ENCODE data around the gene HMGCS2.

The HMGCS2 gene

GRCh38 chr1:119768778-119769177, at the start of gene HMGCS2:
Gene HMGCS2 (minus strand): TSS chr1:119768905. CDS start chr1:119768844, 61 bp downstream.
- DNase-seq = no peak

GRCh38 chr1:119818181-119818580, 49.5 kb upstream of the HMGCS2 start:
- no peak for DNase-seq

GRCh38 chr1:119816407-119816806, 47.7 kb upstream of the HMGCS2 start:
- no peak for DNase-seq

- DNase-seq = no peak
Measured at GRCh38 chr1:119815928-119816327, 47.2 kb upstream of the HMGCS2 start.

GRCh38 chr1:119815361-119815760, 46.7 kb upstream of the HMGCS2 start:
- no peak for DNase-seq

GRCh38 chr1:119814288-119814687, 45.6 kb upstream of the HMGCS2 start:
- no peak for DNase-seq

- DNase-seq = no peak
Measured at GRCh38 chr1:119811985-119812557, 43.4 kb upstream of the HMGCS2 start.

- DNase-seq = no peak
Measured at GRCh38 chr1:119811387-119811786, 42.7 kb upstream of the HMGCS2 start, which contains the start of gene REG4. Gene REG4 (minus strand): TSS chr1:119811460. CDS start chr1:119808769, 2,691 bp downstream.

GRCh38 chr1:119808972-119809550, 40.4 kb upstream of the HMGCS2 start:
- peak; percentile 72 to 79 for DNase-seq

GRCh38 chr1:119808491-119808890, 39.8 kb upstream of the HMGCS2 start:
- no peak for DNase-seq

GRCh38 chr1:119806489-119806888, 37.8 kb upstream of the HMGCS2 start:
- no peak for DNase-seq

- no peak for DNase-seq
Measured at GRCh38 chr1:119805746-119806145, 37.0 kb upstream of the HMGCS2 start.

- DNase-seq = no peak
Measured at GRCh38 chr1:119805247-119805646, 36.5 kb upstream of the HMGCS2 start.

GRCh38 chr1:119799599-119800177, 31.0 kb upstream of the HMGCS2 start:
- no peak for DNase-seq

- no peak for DNase-seq
Measured at GRCh38 chr1:119799003-119799402, 30.3 kb upstream of the HMGCS2 start.

- no peak for DNase-seq
Measured at GRCh38 chr1:119797606-119798005, 28.9 kb upstream of the HMGCS2 start.

GRCh38 chr1:119797162-119797561, 28.5 kb upstream of the HMGCS2 start:
- DNase-seq = no peak

GRCh38 chr1:119795261-119796200, 26.8 kb upstream of the HMGCS2 start:
- no peak for DNase-seq

- no peak for DNase-seq
Measured at GRCh38 chr1:119794876-119795240, 26.2 kb upstream of the HMGCS2 start.

GRCh38 chr1:119794230-119794875, 25.6 kb upstream of the HMGCS2 start:
- DNase-seq = no peak

- DNase-seq = no peak
Measured at GRCh38 chr1:119791377-119791776, 22.7 kb upstream of the HMGCS2 start.

- DNase-seq = no peak
Measured at GRCh38 chr1:119790451-119791198, 21.9 kb upstream of the HMGCS2 start.

Measured in stimulated activated CD4-positive, alpha-beta T cell treated with anti-CD3 and anti-CD28 coated beads, Interleukin-2, amount 100 ng/mL, for 24 hours (primary cell).